Stomach (tissue), 9 donors: ENCODE results near the gene ZBTB42. TPM values are rescaled to one million over a fixed set of nuclear protein-coding genes. Genes with fewer than 3 reads are reported as not detected.

Experiments
- DNase-seq, 2 donors: peaks; one replicate each; pipeline versions ENCODE4 v3.0.0 to v3.0.0-alpha.2; 2013 to 2019
- H3K27ac ChIP-seq, 5 donors: fragments of 200-600 bp in 4 of 5; sonication (generic) in 4 of 5; one replicate each; pipeline ENCODE4 v1.5.1; 2013 to 2019; ENCODE audit warnings: mild to moderate bottlenecking in 1 of 5, moderate library complexity in 1 of 5
- H3K27me3 ChIP-seq, 3 donors: fragments of 200-600 bp; sonication (generic); one replicate each; pipeline ENCODE4 v1.5.1; 2017 to 2019; ENCODE audit warnings: mixed run types in 1 of 3
- H3K36me3 ChIP-seq, 4 donors: fragments of 200-600 bp; sonication (generic); 1 replicate in 3 of 4; 2 replicates in 1 of 4; pipeline ENCODE4 v1.5.1; 2016 to 2019
- H3K4me1 ChIP-seq, 4 donors: fragments of 200-600 bp; sonication (generic); one replicate each; pipeline ENCODE4 v1.5.1; 2016 to 2019
- H3K4me3 ChIP-seq, 4 donors: fragments of 200-600 bp; sonication (generic) in 3 of 4; one replicate each; pipeline ENCODE4 v1.5.1; 2016 to 2019; ENCODE audit warnings: mild to moderate bottlenecking in 1 of 4
- H3K9me3 ChIP-seq, 4 donors: fragments of 200-600 bp; sonication (generic); one replicate each; pipeline ENCODE4 v1.5.1; 2016 to 2019
- EP300 ChIP-seq: sonication (generic); formaldehyde crosslinking; IDR thresholded peaks from one replicate; pipeline ENCODE4 v1.6.1; 2017; ENCODE audit warnings: antibody characterized with exemption
- POLR2A ChIP-seq, 4 donors: fragments of 450-650 bp; IDR thresholded peaks; one replicate each; pipeline ENCODE4 v1.6.1; 2016; ENCODE audit warnings: antibody characterized with exemption in 4 of 4, control low read depth in 2 of 4, mild to moderate bottlenecking in 1 of 4, moderate library complexity in 1 of 4
- POLR2AphosphoS5 ChIP-seq, 3 donors: sonication (generic); formaldehyde crosslinking; IDR thresholded peaks; one replicate each; pipeline ENCODE4 v1.6.1; 2016; ENCODE audit warnings: antibody characterized with exemption in 3 of 3
- WGBS, 5 donors: extraction: QIAGEN DNeasy Blood & Tissue Kit in 3 of 5; methylation state at CpG; one replicate each; pipeline versions ENCODE4 v1.1.5 to v1.1.7; 2013 to 2018; 5-methylcytosine and 5-hydroxymethylcytosine counted together
- intact Hi-C: fragments of 100-400 bp; cut with DNase I; formaldehyde crosslinking; loops from one replicate; pipeline ENCODE4 v1.15.1; 2023; ENCODE audit warnings: low total_unique reads
- polyA plus RNA-seq, 3 donors: library from polyadenylated mRNA; stranded (reverse); fragments of 200-250 nt; gene quantifications; one replicate each; pipeline ENCODE4 v1.2.3, GENCODE V29; 2013
- total RNA-seq, 5 donors: library from RNA; depleted of rRNA; stranded (reverse); fragments of >200 nt; gene quantifications; one replicate each; pipeline versions ENCODE4 v1.1.0 to v1.2.3, GENCODE V29; 2014 to 2016
- TF ChIP-seq, protein P1 (sequence below), 7 experiments: fragments of 450-650 bp in 4 of 7; fragments of 200-600 bp in 3 of 7; sonication (generic) in 3 of 7; IDR thresholded peaks; one replicate each; pipeline ENCODE4 v1.5.1; 2016 to 2019; ENCODE audit warnings: antibody characterized with exemption in 7 of 7, control low read depth in 2 of 7, mild to moderate bottlenecking in 1 of 7
- donor health status: healthy with polysubstance abuse.
- donor health status: Bipolar disorder and iron deficiency.
- donor health status: healthy.

ZBTB42 gene
- total and polyA plus RNA-seq, 8 donors: 4.6 to 59.7 (median 6.7) TPM

DNA sequence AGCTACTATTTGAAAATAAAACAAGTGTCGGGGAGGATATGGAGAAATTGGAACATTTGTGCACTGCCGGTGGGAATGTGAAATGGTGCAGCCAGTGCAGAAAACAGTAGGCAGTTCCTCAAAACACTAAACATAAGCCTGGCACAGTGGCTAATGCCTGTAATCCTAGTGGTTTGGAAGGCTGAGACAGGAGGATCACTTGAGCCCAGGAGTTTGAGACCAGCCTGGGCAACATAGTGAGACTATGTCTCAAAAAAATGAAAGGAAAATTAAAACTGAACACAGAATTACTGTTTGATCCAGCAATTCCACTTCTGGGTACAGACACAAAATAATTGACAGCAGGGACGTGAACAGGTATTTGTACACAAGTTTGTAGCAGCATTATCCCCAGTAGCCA is 35.4 kb upstream of the ZBTB42 start:
- 83 to 89% (median 84%) methylated on average over 3 of the region's 3 CpGs for WGBS, 5 donors
- no peak overlapping the region for H3K27ac ChIP-seq
- H3K9me3 ChIP-seq: no peaks in the 10 kb centered on the region
- DNase-seq: no peak
- no peak overlapping the region for H3K4me3 ChIP-seq
- TF ChIP-seq POLR2A (IDR thresholded peaks at IDR 0.05): no peak
- no peak for TF ChIP-seq EP300
- no peak for TF ChIP-seq POLR2AphosphoS5 (IDR thresholded peaks at IDR 0.05)
- TF ChIP-seq, protein P1, sequence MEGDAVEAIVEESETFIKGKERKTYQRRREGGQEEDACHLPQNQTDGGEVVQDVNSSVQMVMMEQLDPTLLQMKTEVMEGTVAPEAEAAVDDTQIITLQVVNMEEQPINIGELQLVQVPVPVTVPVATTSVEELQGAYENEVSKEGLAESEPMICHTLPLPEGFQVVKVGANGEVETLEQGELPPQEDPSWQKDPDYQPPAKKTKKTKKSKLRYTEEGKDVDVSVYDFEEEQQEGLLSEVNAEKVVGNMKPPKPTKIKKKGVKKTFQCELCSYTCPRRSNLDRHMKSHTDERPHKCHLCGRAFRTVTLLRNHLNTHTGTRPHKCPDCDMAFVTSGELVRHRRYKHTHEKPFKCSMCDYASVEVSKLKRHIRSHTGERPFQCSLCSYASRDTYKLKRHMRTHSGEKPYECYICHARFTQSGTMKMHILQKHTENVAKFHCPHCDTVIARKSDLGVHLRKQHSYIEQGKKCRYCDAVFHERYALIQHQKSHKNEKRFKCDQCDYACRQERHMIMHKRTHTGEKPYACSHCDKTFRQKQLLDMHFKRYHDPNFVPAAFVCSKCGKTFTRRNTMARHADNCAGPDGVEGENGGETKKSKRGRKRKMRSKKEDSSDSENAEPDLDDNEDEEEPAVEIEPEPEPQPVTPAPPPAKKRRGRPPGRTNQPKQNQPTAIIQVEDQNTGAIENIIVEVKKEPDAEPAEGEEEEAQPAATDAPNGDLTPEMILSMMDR (IDR thresholded peaks at IDR 0.05): no peak
- no peaks in the 10 kb centered on the region for H3K27me3 ChIP-seq
- H3K4me1 ChIP-seq: peaks cover 9 to 15% (median 10%) of the 10 kb centered on the region in 4 donors
- H3K36me3 ChIP-seq: peaks cover 2 to 33% (median 29%) of the 10 kb centered on the region in 4 donors
- intact Hi-C loops: no loop called here

GRCh38 chr14:104766256-104766862 is 34.5 kb upstream of the ZBTB42 start:
- H3K27ac ChIP-seq: no peak overlapping the region
- intact Hi-C loops: no loop called here
- H3K4me1 ChIP-seq: peaks cover 9 to 15% (median 10%) of the 10 kb centered on the region in 4 donors
- H3K9me3 ChIP-seq: peaks cover 0 to 4% (median 0%) of the 10 kb centered on the region in 4 donors
- peaks cover 7 to 33% (median 29%) of the 10 kb centered on the region in 4 donors for H3K36me3 ChIP-seq
- H3K4me3 ChIP-seq: no peak overlapping the region
- no peak for DNase-seq
- 86 to 98% (median 96%) methylated on average over 4 of the region's 4 CpGs for WGBS, 5 donors
- no peaks in the 10 kb centered on the region for H3K27me3 ChIP-seq
- TF ChIP-seq, protein P1 (IDR thresholded peaks at IDR 0.05): no peak
- TF ChIP-seq POLR2AphosphoS5 (IDR thresholded peaks at IDR 0.05) (no peak), POLR2A (IDR thresholded peaks at IDR 0.05) (no peak), EP300 (no peak)

- no peaks in the 10 kb centered on the region for H3K27me3 ChIP-seq
- 60 to 78% (median 68%) methylated on average over 15 of the region's 15 CpGs for WGBS, 5 donors
- intact Hi-C loops: no loop called here
- peaks cover 0 to 4% (median 0%) of the 10 kb centered on the region in 4 donors for H3K9me3 ChIP-seq
- H3K4me1 ChIP-seq: peaks cover 9 to 19% (median 13%) of the 10 kb centered on the region in 4 donors
- TF ChIP-seq EP300: no peak
- no peak for TF ChIP-seq POLR2AphosphoS5 (IDR thresholded peaks at IDR 0.05)
- H3K4me3 ChIP-seq: no peak overlapping the region
- no peak for DNase-seq
- peak overlapping the region in 1 of 5 donors; percentile 19 for H3K27ac ChIP-seq
- H3K36me3 ChIP-seq: peaks cover 10 to 33% (median 29%) of the 10 kb centered on the region in 4 donors
Observed at GRCh38 chr14:104766863-104767633, 33.9 kb upstream of the ZBTB42 start.

DNA sequence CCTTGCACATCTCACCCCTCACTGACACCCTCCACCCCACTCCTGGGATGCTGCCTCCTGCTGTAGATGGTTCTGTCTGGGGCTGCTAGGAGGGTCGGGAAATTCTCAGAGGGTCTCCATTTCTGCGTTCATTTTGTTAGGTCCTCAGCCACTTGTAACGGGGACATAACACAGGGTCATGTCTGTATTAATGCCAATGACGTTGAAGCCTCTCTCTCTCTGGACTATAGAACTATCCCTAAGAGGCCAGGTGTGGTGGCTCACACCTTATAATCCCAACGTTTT is 33.3 kb upstream of the ZBTB42 start:
- H3K27ac ChIP-seq: peak overlapping the region in 1 of 5 donors; percentile 19
- peaks cover 0 to 4% (median 0%) of the 10 kb centered on the region in 4 donors for H3K9me3 ChIP-seq
- 73 to 84% (median 81%) methylated on average over 5 of the region's 5 CpGs for WGBS, 5 donors
- H3K4me1 ChIP-seq: peaks cover 14 to 25% (median 18%) of the 10 kb centered on the region in 4 donors
- no peaks in the 10 kb centered on the region for H3K27me3 ChIP-seq
- H3K36me3 ChIP-seq: peaks cover 15 to 34% (median 32%) of the 10 kb centered on the region in 4 donors
- H3K4me3 ChIP-seq: no peak overlapping the region
- intact Hi-C loops: no loop called here
- DNase-seq: no peak
- TF ChIP-seq POLR2A (IDR thresholded peaks at IDR 0.05): no peak
- TF ChIP-seq POLR2AphosphoS5 (IDR thresholded peaks at IDR 0.05): no peak
- TF ChIP-seq EP300: no peak
- TF ChIP-seq, protein P1 (IDR thresholded peaks at IDR 0.05): no peak
